ENCODE measurements around the gene ZBTB46.

The ZBTB46 gene

GRCh38 chr20:63746751-63747315, 84.2 kb downstream of the ZBTB46 start:
- H4K20me1 ChIP-seq (ENCODE audit: insufficient read depth, low read length): no peaks in the 10 kb centered on the region
- H3K4me2 ChIP-seq (ENCODE audit: low read length): no peak overlapping the region
- H3K4me3 ChIP-seq (ENCODE audit: low read length): no peak overlapping the region
- H3K36me3 ChIP-seq (replicated peaks; ENCODE audit: low read depth, low read length): peaks cover 11% of the 10 kb centered on the region
- H2AFZ ChIP-seq (ENCODE audit: low read depth, low read length): no peak overlapping the region
- no peaks in the 10 kb centered on the region for H3K79me2 ChIP-seq (ENCODE audit: low read length)
- TF ChIP-seq CTCF (IDR thresholded peaks at IDR 0.05; ENCODE audit: low read depth, low read length) (no peak), EZH2phosphoT487 (IDR thresholded peaks at IDR 0.05; ENCODE audit: low read depth) (no peak)
- H3K9me3 ChIP-seq (ENCODE audit: insufficient read depth, low read length): no peaks in the 10 kb centered on the region
- H3K27ac ChIP-seq (ENCODE audit: low read length): no peak overlapping the region
- no peaks in the 10 kb centered on the region for H3K4me1 ChIP-seq (ENCODE audit: low read length)
- H3K27me3 ChIP-seq (ENCODE audit: low read depth, low read length): no peaks in the 10 kb centered on the region
- no peak overlapping the region for H3K9ac ChIP-seq (ENCODE audit: low read length)

- Histone ChIP-seq H4K20me1 (ENCODE audit: insufficient read depth, low read length) (no peaks in the 10 kb centered on the region), H2AFZ (ENCODE audit: low read depth, low read length) (no peak overlapping the region), H3K9ac (ENCODE audit: low read length) (no peak overlapping the region), H3K4me3 (ENCODE audit: low read length) (no peak overlapping the region), H3K4me1 (ENCODE audit: low read length) (peaks cover under 1% of the 10 kb centered on the region; the same call in 1 of the 2 replicates), H3K79me2 (ENCODE audit: low read length) (no peaks in the 10 kb centered on the region), H3K36me3 (replicated peaks; ENCODE audit: low read depth, low read length) (peaks cover 15% of the 10 kb centered on the region), H3K27ac (ENCODE audit: low read length) (no peak overlapping the region), H3K4me2 (ENCODE audit: low read length) (no peak overlapping the region), H3K9me3 (ENCODE audit: insufficient read depth, low read length) (no peaks in the 10 kb centered on the region), H3K27me3 (ENCODE audit: low read depth, low read length) (no peaks in the 10 kb centered on the region)
- TF ChIP-seq EZH2phosphoT487 (IDR thresholded peaks at IDR 0.05; ENCODE audit: low read depth) (no peak), CTCF (IDR thresholded peaks at IDR 0.05; ENCODE audit: low read depth, low read length) (no peak)
Measured at GRCh38 chr20:63745961-63746731, 84.9 kb downstream of the ZBTB46 start.

- Histone ChIP-seq H2AFZ (ENCODE audit: low read depth, low read length) (no peak overlapping the region), H3K27ac (ENCODE audit: low read length) (no peak overlapping the region), H3K4me3 (ENCODE audit: low read length) (no peak overlapping the region), H3K4me2 (ENCODE audit: low read length) (no peak overlapping the region), H4K20me1 (ENCODE audit: insufficient read depth, low read length) (no peaks in the 10 kb centered on the region), H3K9ac (ENCODE audit: low read length) (no peak overlapping the region), H3K4me1 (ENCODE audit: low read length) (peaks cover 5% of the 10 kb centered on the region; the same call in 1 of the 2 replicates), H3K27me3 (ENCODE audit: low read depth, low read length) (no peaks in the 10 kb centered on the region), H3K79me2 (ENCODE audit: low read length) (no peaks in the 10 kb centered on the region), H3K9me3 (ENCODE audit: insufficient read depth, low read length) (no peaks in the 10 kb centered on the region), H3K36me3 (replicated peaks; ENCODE audit: low read depth, low read length) (peaks cover 15% of the 10 kb centered on the region)
- TF ChIP-seq EZH2phosphoT487 (IDR thresholded peaks at IDR 0.05; ENCODE audit: low read depth): no peak
- no peak for TF ChIP-seq CTCF (IDR thresholded peaks at IDR 0.05; ENCODE audit: low read depth, low read length)
Measured at GRCh38 chr20:63745424-63745805, 85.6 kb downstream of the ZBTB46 start.

GRCh38 chr20:63744574-63745423, 86.3 kb downstream of the ZBTB46 start:
- Histone ChIP-seq H2AFZ (ENCODE audit: low read depth, low read length) (no peak overlapping the region), H3K4me1 (ENCODE audit: low read length) (peaks cover 5% of the 10 kb centered on the region; the same call in 1 of the 2 replicates), H3K9ac (ENCODE audit: low read length) (no peak overlapping the region), H4K20me1 (ENCODE audit: insufficient read depth, low read length) (no peaks in the 10 kb centered on the region), H3K4me3 (ENCODE audit: low read length) (no peak overlapping the region), H3K36me3 (replicated peaks; ENCODE audit: low read depth, low read length) (peaks cover 15% of the 10 kb centered on the region), H3K79me2 (ENCODE audit: low read length) (no peaks in the 10 kb centered on the region), H3K27ac (ENCODE audit: low read length) (no peak overlapping the region), H3K9me3 (ENCODE audit: insufficient read depth, low read length) (no peaks in the 10 kb centered on the region), H3K27me3 (ENCODE audit: low read depth, low read length) (no peaks in the 10 kb centered on the region), H3K4me2 (ENCODE audit: low read length) (no peak overlapping the region)
- TF ChIP-seq EZH2phosphoT487 (IDR thresholded peaks at IDR 0.05; ENCODE audit: low read depth) (no peak), CTCF (IDR thresholded peaks at IDR 0.05; ENCODE audit: low read depth, low read length) (no peak)
